Neuron (in vitro differentiated cells): ENCODE results near the gene STK35.

Source experiments
- H2AFZ ChIP-seq: one replicate; pipeline ENCODE4 v1.6.1; 2013; ENCODE audit warnings: low read depth, mild to moderate bottlenecking, inconsistent platforms, low read length, moderate library complexity
- H3K27me3 ChIP-seq: one replicate; pipeline ENCODE4 v1.6.1; 2013; ENCODE audit warnings: low read length; ENCODE audit not compliant: insufficient read depth
- H3K36me3 ChIP-seq: one replicate; pipeline ENCODE4 v1.6.1; 2013; ENCODE audit warnings: low read length; ENCODE audit not compliant: insufficient read depth
- H3K4me1 ChIP-seq: one replicate; pipeline ENCODE4 v1.6.1; 2013; ENCODE audit warnings: low read length; ENCODE audit not compliant: insufficient read depth
- H3K4me3 ChIP-seq: 2 replicates; pipeline ENCODE4 v1.5.1; 2013; ENCODE audit warnings: mild to moderate bottlenecking, low read length, moderate library complexity
- H3K9me3 ChIP-seq: one replicate; pipeline ENCODE4 v1.6.1; 2013; ENCODE audit warnings: low read length

STK35 gene

DNA sequence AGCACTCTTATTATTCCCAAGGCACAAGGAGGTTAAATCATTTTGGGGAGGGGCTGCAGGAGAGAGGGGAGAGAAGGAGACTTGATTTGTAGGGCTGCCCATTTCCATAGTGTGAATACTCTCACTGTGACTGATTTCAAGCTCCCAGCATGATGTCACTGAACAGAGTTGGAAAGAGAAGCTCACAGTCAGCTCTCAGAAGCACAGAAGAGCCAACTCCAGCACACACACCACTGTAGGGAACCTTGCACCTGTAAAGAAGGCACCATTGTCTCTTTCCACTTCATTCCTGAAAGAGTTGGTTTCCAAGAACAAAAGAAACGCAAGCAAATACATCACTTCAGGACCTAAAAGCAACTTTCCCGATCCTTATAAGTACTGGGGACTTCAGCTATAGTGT, 12.7 kb upstream of the STK35 start:
- peaks cover 22% of the 10 kb centered on the region for H3K27me3 ChIP-seq
- peaks cover 6% of the 10 kb centered on the region for H3K4me1 ChIP-seq
- no peak overlapping the region for H3K4me3 ChIP-seq
- H3K36me3 ChIP-seq, result no peaks in the 10 kb centered on the region
- no peaks in the 10 kb centered on the region for H3K9me3 ChIP-seq
- no peak overlapping the region for H2AFZ ChIP-seq

DNA sequence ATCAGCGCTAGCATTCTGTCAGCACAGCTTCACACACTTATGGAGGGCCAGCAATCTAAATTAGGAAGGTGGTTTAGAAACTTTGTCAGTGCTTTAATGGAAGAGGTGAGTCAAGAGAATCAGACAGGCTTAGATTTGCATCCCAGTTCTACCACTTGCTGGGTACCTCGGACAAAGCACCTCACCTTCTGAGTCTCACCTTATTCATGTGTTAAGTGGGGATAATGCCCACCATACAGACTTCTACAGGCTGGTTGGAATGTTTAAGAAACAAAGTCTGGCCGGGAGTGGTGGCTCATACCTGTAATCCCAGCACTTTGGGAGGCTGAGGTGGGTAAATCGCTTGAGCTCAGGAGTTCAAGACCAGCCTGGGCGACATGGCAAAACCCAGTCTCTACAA, 12.2 kb upstream of the STK35 start:
- H3K36me3 ChIP-seq, result no peaks in the 10 kb centered on the region
- H3K27me3 ChIP-seq, result peaks cover 22% of the 10 kb centered on the region

DNA sequence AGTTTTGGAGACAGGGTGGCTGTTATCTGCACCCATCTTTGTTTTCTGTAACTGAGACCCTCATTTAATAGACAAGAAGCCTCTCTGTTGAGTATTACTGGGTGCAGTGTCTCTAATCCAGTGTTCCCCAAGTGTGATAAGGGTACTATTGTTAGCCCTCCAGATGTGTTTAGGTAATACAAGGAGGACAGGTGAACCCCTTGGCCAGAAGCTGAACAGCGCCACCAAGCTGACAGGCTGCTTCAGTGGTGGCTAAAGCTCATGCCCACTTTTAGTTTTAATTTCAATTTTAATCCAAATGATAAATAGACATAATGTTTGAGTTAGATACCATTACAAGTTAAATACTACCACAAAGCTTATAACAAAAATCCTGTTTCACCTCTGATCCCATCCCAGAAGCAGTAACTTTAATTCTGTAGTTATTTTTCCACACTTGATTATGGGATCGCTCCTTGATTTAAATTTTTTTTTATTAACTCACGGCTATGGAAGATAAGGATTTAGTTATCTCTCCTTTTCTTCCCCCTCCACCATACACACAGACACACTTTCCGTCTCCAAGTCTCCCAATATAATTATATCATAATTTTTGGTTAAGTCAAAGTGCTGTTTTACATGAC, 8.4 kb upstream of the STK35 start:
- Histone ChIP-seq H2AFZ (no peak overlapping the region), H3K4me1 (peaks cover 6% of the 10 kb centered on the region), H3K9me3 (no peaks in the 10 kb centered on the region), H3K27me3 (peaks cover 4% of the 10 kb centered on the region), H3K4me3 (no peak overlapping the region), H3K36me3 (no peaks in the 10 kb centered on the region)

More for the DNA sequence above, 12.2 kb upstream of the STK35 start:
- H3K9me3 ChIP-seq, result no peaks in the 10 kb centered on the region
- no peak overlapping the region for H2AFZ ChIP-seq
- H3K4me1 ChIP-seq, result peaks cover 6% of the 10 kb centered on the region
- H3K4me3 ChIP-seq, result no peak overlapping the region

DNA sequence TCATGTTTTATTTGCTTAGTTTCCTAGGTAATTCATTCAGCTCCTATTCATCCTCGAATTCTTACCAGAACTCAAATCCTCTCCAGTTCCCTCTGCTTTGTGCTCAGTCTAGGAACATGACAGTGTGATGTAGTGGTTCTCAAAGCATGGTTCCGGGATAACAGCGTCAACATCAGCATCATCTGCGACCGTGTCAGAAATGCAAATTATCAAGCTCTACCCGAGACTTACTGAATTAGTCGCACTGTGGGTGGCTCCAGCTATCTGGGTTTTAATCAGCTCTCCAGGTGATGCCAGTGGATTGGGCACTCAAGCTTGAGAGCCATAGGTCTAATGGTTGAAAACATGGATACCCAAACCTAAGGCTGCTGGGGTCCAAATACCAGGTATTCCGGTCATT, 7.7 kb upstream of the STK35 start:
- peaks cover 3% of the 10 kb centered on the region for H3K4me1 ChIP-seq
- no peak overlapping the region for H3K4me3 ChIP-seq
- no peaks in the 10 kb centered on the region for H3K27me3 ChIP-seq
- H2AFZ ChIP-seq, result no peak overlapping the region
- no peaks in the 10 kb centered on the region for H3K36me3 ChIP-seq
- H3K9me3 ChIP-seq, result no peaks in the 10 kb centered on the region

DNA sequence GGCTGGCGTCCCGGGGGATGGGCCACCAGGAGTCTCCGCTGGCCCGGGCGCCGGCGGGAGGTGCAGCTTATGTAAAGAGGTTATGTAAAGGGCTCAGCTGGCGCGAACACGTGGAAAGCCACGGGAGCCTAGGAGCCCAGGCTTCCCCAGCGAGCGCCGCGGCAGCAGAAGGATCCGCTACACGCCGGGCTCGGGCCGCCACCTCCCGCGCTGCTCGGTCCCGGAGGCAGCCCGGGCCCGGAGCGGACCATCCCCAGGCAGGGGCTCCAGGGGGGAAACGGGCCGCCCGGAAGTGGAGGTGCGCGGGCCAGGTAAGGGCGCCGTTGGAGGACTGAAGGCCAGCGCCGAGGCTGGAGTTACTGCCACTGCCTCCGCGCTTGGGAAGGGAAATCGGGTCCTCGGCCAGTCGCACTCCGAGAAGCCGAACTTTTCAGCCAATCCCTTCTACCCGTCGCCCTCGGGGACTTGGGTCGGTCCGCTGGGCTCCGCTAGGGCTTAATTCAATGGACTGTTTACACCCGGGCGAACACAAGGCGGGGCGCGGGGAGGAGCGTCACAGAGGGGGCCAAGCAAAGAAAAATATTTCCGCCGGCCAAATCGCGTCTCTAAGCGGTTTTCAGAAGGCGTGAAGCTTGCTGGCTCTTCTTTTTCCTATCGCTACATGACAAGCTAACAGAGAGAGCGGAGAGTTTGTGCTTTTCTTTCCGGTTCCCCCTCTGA, 398 bp downstream of the STK35 start:
- Histone ChIP-seq H3K4me3 (peak overlapping the region; percentile 66), H3K9me3 (no peaks in the 10 kb centered on the region), H2AFZ (peak overlapping the region; percentile 83), H3K27me3 (no peaks in the 10 kb centered on the region), H3K4me1 (peaks cover 22% of the 10 kb centered on the region), H3K36me3 (peaks cover 19% of the 10 kb centered on the region)

DNA sequence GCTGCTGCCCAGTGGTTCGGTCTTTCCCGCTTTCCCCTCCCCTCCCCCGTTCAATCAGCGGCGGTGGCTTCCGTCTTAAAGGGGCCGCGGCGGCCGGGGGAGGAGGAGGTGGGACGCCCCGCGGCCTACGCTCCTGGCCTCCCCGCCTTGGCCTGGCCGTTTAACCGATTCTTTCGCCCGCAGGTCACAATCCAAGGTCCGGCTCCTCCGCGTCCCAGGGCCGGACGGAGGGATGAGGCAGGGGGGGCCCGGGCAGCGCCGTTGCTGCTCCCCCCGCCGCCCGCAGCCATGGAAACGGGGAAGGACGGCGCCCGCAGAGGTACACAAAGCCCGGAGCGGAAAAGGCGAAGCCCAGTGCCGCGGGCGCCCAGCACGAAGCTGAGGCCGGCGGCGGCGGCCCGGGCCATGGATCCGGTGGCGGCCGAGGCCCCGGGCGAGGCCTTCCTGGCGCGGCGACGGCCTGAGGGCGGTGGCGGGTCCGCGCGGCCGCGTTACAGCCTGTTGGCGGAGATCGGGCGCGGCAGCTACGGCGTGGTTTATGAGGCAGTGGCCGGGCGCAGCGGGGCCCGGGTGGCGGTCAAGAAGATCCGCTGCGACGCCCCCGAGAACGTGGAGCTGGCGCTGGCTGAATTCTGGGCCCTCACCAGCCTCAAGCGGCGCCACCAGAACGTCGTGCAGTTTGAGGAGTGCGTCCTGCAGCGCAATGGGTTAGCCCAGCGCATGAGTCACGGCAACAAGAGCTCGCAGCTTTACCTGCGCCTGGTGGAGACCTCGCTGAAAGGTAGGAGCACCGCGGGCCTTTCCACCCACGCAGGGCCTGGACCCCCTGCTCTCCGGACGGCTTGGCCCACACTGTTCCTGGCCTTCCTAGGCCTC, 1.2 kb downstream of the STK35 start:
- Histone ChIP-seq H3K4me1 (peaks cover 22% of the 10 kb centered on the region), H2AFZ (peak overlapping the region; percentile 83), H3K9me3 (no peaks in the 10 kb centered on the region), H3K36me3 (peaks cover 23% of the 10 kb centered on the region), H3K27me3 (no peaks in the 10 kb centered on the region), H3K4me3 (peak overlapping the region; percentile 66)

DNA sequence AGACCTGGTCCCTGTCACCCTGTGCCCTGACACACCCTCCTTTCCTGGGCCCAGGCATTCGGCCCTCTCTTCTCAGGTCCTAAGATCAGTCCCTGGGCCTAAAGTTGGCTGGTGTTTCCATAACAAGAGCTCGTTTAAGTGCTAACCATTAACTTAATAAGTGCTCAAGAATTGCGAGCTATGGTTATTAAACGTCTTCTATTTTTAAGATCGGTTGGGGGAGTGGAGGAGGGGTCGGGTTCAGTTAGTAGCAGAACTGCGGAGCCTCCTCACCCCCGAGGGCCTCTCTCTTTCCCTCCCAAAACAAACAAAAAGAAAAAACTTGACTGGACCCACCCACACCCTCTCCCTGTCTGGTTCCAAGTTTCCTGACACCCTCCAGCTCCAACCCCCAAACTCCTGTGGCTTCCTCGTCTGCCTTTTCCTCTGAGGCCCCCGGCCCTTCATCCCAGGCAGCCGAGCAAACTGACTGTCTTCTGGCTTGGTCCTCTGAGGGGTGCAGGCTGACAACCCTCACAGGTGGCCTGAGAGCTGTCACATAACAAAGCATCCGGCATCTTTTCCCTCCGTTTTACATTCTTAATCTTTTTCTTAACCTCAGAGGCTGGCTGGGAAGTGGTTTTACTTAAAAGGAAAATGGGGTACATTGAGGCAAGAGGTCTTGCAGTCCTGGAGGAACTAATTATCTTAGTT, 2.0 kb downstream of the STK35 start:
- no peak overlapping the region for H2AFZ ChIP-seq
- H3K9me3 ChIP-seq, result no peaks in the 10 kb centered on the region
- no peaks in the 10 kb centered on the region for H3K27me3 ChIP-seq
- H3K36me3 ChIP-seq, result peaks cover 23% of the 10 kb centered on the region
- peak overlapping the region; percentile 66 for H3K4me3 ChIP-seq
- H3K4me1 ChIP-seq, result peaks cover 22% of the 10 kb centered on the region

DNA sequence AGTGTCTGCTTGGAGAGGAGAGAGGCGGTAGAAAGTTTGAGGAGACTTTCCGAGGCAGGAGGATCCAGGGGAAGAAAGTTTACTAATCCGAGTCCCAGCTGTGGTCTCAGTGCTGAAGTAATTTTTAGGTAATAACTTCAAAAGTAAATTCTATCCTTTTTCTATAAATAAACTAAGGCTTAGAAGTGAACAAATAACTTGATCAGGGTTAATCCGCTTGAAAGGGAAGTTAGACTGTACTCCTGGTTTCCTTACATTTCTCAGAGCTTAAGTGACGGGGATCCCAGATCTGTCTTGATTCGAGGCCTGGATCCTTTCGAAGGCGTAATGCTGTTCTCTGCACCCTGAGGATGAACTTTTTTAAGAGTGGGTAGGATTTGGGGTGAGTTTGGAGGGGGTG, 2.6 kb downstream of the STK35 start:
- no peak overlapping the region for H2AFZ ChIP-seq
- H3K27me3 ChIP-seq, result no peaks in the 10 kb centered on the region
- H3K4me3 ChIP-seq, result peak overlapping the region; percentile 66
- peaks cover 26% of the 10 kb centered on the region for H3K36me3 ChIP-seq
- peaks cover 24% of the 10 kb centered on the region for H3K4me1 ChIP-seq
- no peaks in the 10 kb centered on the region for H3K9me3 ChIP-seq

DNA sequence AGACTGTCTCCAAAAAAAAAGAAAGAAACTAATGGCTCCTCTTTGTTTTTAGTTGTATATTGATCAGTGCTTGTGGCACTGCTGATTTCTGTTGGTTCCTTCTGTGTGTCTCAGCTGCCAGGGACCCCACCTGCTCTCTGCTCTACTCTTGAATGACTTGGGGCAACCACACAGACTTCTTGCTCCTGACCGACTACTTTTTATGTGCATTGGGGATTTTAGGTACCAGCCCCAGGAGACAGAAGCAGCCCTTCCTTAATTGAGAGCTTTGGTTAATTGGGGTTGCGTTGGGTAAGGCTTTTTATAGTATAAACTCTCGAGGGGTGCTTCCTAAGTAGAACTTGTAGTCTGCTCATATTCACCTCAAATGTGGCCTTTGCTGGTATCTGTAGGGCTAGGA, 6.9 kb downstream of the STK35 start:
- H3K4me1 ChIP-seq, result peaks cover 25% of the 10 kb centered on the region
- H3K9me3 ChIP-seq, result no peaks in the 10 kb centered on the region
- no peak overlapping the region for H3K4me3 ChIP-seq
- no peaks in the 10 kb centered on the region for H3K27me3 ChIP-seq
- no peak overlapping the region for H2AFZ ChIP-seq
- peaks cover 35% of the 10 kb centered on the region for H3K36me3 ChIP-seq

DNA sequence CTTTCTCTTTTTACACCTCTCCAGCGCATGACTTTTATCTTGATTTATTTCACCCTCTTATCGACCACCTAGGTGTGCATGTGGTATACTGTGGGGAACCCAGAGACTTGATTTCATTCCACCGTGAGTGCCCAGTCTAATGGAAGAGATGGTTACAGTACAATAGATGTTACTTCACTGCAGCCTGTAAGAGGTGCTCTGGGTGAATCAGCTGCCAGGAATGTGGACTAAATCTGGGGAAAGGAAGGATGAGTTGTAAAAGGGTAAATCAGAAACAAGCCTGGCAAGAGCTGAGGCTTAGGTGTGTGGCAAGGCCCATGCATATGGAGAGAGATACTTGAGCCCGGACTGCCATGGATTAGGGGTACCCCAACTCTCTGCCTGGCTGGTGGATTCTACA, 7.4 kb downstream of the STK35 start:
- H3K36me3 ChIP-seq, result peaks cover 35% of the 10 kb centered on the region
- no peak overlapping the region for H3K4me3 ChIP-seq
- H2AFZ ChIP-seq, result no peak overlapping the region
- H3K9me3 ChIP-seq, result no peaks in the 10 kb centered on the region
- no peaks in the 10 kb centered on the region for H3K27me3 ChIP-seq
- peaks cover 21% of the 10 kb centered on the region for H3K4me1 ChIP-seq

DNA sequence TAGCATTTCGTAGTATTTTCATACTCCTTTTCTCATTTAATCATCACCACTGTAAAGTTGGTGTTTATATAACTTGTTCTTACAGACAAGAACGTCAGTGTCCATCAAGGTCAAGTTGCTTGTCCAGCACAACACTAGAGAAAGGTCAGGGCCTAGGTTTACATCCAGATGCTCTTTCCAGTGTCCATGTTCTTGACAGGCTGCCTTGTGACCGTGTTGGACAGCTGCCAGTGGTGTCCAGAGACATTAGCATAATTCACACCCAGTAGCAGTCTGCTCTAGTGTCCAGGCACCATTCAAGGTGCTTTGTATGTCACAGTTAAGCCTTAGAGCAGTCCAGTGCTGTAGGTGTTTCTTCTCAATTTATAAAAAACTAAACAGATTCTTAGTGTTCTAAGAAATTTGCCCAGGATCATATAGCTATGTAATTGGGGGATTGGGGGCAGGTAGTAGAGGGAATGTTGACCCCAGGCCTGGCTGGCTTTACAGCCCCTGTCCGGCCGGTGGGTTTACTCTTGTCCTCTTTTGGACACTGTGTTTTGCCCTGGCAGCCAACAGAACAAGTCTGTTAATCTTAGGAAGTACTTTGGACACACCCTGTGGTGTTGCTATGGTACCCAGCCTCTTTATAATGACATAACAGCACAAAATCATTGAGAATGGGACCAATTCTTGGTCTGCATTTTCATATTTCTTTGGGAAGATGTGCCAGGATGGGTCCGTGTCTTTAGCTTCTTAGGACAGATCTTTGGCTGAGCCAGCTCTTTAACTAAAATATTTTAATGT, 8.0 kb downstream of the STK35 start:
- H2AFZ ChIP-seq, result no peak overlapping the region
- no peak overlapping the region for H3K4me3 ChIP-seq
- H3K27me3 ChIP-seq, result no peaks in the 10 kb centered on the region
- H3K9me3 ChIP-seq, result no peaks in the 10 kb centered on the region
- peaks cover 35% of the 10 kb centered on the region for H3K36me3 ChIP-seq
- peaks cover 14% of the 10 kb centered on the region for H3K4me1 ChIP-seq

DNA sequence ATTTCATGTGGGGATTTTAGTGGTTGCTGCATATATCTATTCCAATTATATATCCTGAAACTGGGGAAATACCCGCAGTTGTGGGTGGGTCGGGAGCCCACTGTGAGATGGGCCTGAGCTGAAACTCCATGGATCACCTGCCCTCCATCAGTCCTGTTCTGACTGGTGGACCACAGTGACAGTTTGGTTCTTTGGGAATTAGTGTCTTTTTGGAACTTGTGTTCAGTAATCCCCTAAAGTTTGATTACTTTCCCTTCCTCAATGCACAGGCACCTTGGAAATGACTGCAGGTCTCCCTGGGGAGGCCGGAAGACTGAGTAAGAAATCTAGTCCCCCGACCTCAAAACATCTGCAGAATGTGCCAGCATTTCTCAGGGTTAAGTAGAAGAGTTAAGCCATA, 11.3 kb downstream of the STK35 start:
- Histone ChIP-seq H3K4me1 (peaks cover 5% of the 10 kb centered on the region), H3K9me3 (no peaks in the 10 kb centered on the region), H3K36me3 (peaks cover 38% of the 10 kb centered on the region), H3K4me3 (no peak overlapping the region), H3K27me3 (no peaks in the 10 kb centered on the region), H2AFZ (no peak overlapping the region)
